Suprapubic skin (tissue), 4 donors: Measurements from ENCODE around the gene HAUS8. TPM values are rescaled to one million over a fixed set of nuclear protein-coding genes. Genes with fewer than 3 reads are reported as not detected.
"Not testable (repeated sequence)": the region's sequence is repeated elsewhere in the genome, so short reads cannot be mapped to it uniquely, and the experiment has no call there.

Experiments used
- DNase-seq, 2 donors: peaks; one replicate each; pipeline ENCODE4 v3.0.0-alpha.2; 2019; ENCODE audit warnings: low spot score in 2 of 2
- H3K27ac ChIP-seq: fragments of 200-600 bp; sonication (generic); one replicate; pipeline ENCODE4 v1.5.1; 2019
- H3K27me3 ChIP-seq: fragments of 200-600 bp; sonication (generic); one replicate; pipeline ENCODE4 v1.5.1; 2019
- H3K36me3 ChIP-seq: fragments of 200-600 bp; sonication (generic); one replicate; pipeline ENCODE4 v1.5.1; 2019
- H3K4me1 ChIP-seq: fragments of 200-600 bp; sonication (generic); one replicate; pipeline ENCODE4 v1.5.1; 2019
- H3K4me3 ChIP-seq: fragments of 200-600 bp; sonication (generic); one replicate; pipeline ENCODE4 v1.5.1; 2019; ENCODE audit warnings: mild to moderate bottlenecking
- H3K9me3 ChIP-seq: fragments of 200-600 bp; sonication (generic); one replicate; pipeline ENCODE4 v1.5.1; 2019
- CTCF ChIP-seq, 2 donors: fragments of 200-600 bp in 1 of 2; fragments of 450-650 bp in 1 of 2; sonication (generic) in 1 of 2; IDR thresholded peaks; one replicate each; pipeline ENCODE4 v1.5.1; 2016 to 2019; ENCODE audit warnings: antibody characterized with exemption in 2 of 2, mild to moderate bottlenecking in 1 of 2, moderate library complexity in 1 of 2
- EP300 ChIP-seq: sonication (generic); formaldehyde crosslinking; IDR thresholded peaks from one replicate; pipeline ENCODE4 v1.6.1; 2017; ENCODE audit warnings: antibody characterized with exemption
- POLR2A ChIP-seq, 2 donors: fragments of 450-650 bp; IDR thresholded peaks; one replicate each; pipeline ENCODE4 v1.6.1; 2017; ENCODE audit warnings: antibody characterized with exemption in 2 of 2, mild to moderate bottlenecking in 2 of 2, moderate library complexity in 2 of 2
- POLR2AphosphoS5 ChIP-seq, 3 donors: sonication (generic); formaldehyde crosslinking; IDR thresholded peaks; one replicate each; pipeline ENCODE4 v1.6.1; 2017; ENCODE audit warnings: antibody characterized with exemption in 3 of 3
- WGBS: methylation state at CpG from one replicate; pipeline ENCODE4 v1.1.5; 2018; 5-methylcytosine and 5-hydroxymethylcytosine counted together
- total RNA-seq, 4 donors: library from RNA; depleted of rRNA; stranded (reverse); fragments of >200 nt; gene quantifications; one replicate each; pipeline ENCODE4 v1.1.0, GENCODE V29; 2016

Gene HAUS8
- total RNA-seq, 4 donors from 2014 or later = 2.4 to 4.1 (median 3.0) TPM

- Histone ChIP-seq H3K9me3 (no peaks in the 10 kb centered on the region), H3K27me3 (no peaks in the 10 kb centered on the region), H3K4me3 (no peak overlapping the region), H3K4me1 (peaks cover 51% of the 10 kb centered on the region), H3K36me3 (peaks cover 17% of the 10 kb centered on the region), H3K27ac (peak overlapping the region; percentile 23)
- WGBS = 80% methylated on average over 2 of the region's 10 CpGs
- no peak for TF ChIP-seq POLR2AphosphoS5 (IDR thresholded peaks at IDR 0.05)
- no peak for TF ChIP-seq EP300
- no peak for TF ChIP-seq POLR2A (IDR thresholded peaks at IDR 0.05)
- TF ChIP-seq CTCF (IDR thresholded peaks at IDR 0.05) = no peak
- no peak for DNase-seq
Measured at GRCh38 chr19:17110599-17110966, 35.3 kb upstream of the HAUS8 start.

- Histone ChIP-seq H3K36me3 (peaks cover 21% of the 10 kb centered on the region), H3K27ac (peak overlapping the region; percentile 85), H3K4me1 (peaks cover 51% of the 10 kb centered on the region), H3K27me3 (no peaks in the 10 kb centered on the region), H3K4me3 (no peak overlapping the region), H3K9me3 (no peaks in the 10 kb centered on the region)
- WGBS = 90% methylated on average over 25 of the region's 26 CpGs
- TF ChIP-seq POLR2A (IDR thresholded peaks at IDR 0.05) = no peak
- TF ChIP-seq CTCF (IDR thresholded peaks at IDR 0.05) = no peak
- no peak for TF ChIP-seq POLR2AphosphoS5 (IDR thresholded peaks at IDR 0.05)
- TF ChIP-seq EP300 = no peak
- DNase-seq = no peak
Measured at GRCh38 chr19:17109962-17110598, 34.8 kb upstream of the HAUS8 start.

- Histone ChIP-seq H3K27ac (peak overlapping the region; percentile 85), H3K9me3 (no peaks in the 10 kb centered on the region), H3K4me3 (no peak overlapping the region), H3K27me3 (no peaks in the 10 kb centered on the region), H3K4me1 (peaks cover 47% of the 10 kb centered on the region), H3K36me3 (peaks cover 21% of the 10 kb centered on the region)
- DNase-seq = no peak
- 95% methylated on average over 9 of the region's 9 CpGs for WGBS
- TF ChIP-seq POLR2A (IDR thresholded peaks at IDR 0.05) (no peak), EP300 (no peak), CTCF (IDR thresholded peaks at IDR 0.05) (no peak), POLR2AphosphoS5 (IDR thresholded peaks at IDR 0.05) (no peak)
Measured at GRCh38 chr19:17109300-17109699, 34.0 kb upstream of the HAUS8 start.

GRCh38 chr19:17108453-17108784, 33.2 kb upstream of the HAUS8 start:
- no peak for TF ChIP-seq CTCF (IDR thresholded peaks at IDR 0.05)
- no peak for TF ChIP-seq EP300
- TF ChIP-seq POLR2A (IDR thresholded peaks at IDR 0.05) = no peak
- no peak for TF ChIP-seq POLR2AphosphoS5 (IDR thresholded peaks at IDR 0.05)
- peaks cover 21% of the 10 kb centered on the region for H3K36me3 ChIP-seq
- no peak overlapping the region for H3K4me3 ChIP-seq
- peak overlapping the region; percentile 85 for H3K27ac ChIP-seq
- peaks cover 39% of the 10 kb centered on the region for H3K4me1 ChIP-seq
- H3K9me3 ChIP-seq = no peaks in the 10 kb centered on the region
- H3K27me3 ChIP-seq = no peaks in the 10 kb centered on the region
- DNase-seq = no peak
- 62% methylated on average over 4 of the region's 4 CpGs for WGBS

GRCh38 chr19:17107546-17108452, 32.5 kb upstream of the HAUS8 start:
- WGBS = 42% methylated on average over 12 of the region's 27 CpGs
- H3K4me1 ChIP-seq = peaks cover 38% of the 10 kb centered on the region
- no peaks in the 10 kb centered on the region for H3K9me3 ChIP-seq
- no peak overlapping the region for H3K4me3 ChIP-seq
- H3K27ac ChIP-seq = peak overlapping the region; percentile 85
- TF ChIP-seq POLR2AphosphoS5 (IDR thresholded peaks at IDR 0.05) (peak; percentile 34 to 90 (median 87)), POLR2A (IDR thresholded peaks at IDR 0.05) (no peak), EP300 (no peak)
- peak; percentile 94 to 95 for DNase-seq
- H3K27me3 ChIP-seq = no peaks in the 10 kb centered on the region
- H3K36me3 ChIP-seq = peaks cover 23% of the 10 kb centered on the region

- DNase-seq, H3K27me3 ChIP-seq, H3K4me3 ChIP-seq, H3K9me3 ChIP-seq: not testable (repeated sequence)
- H3K4me1 ChIP-seq = peaks cover 30% of the 10 kb centered on the region
- H3K36me3 ChIP-seq = peaks cover 31% of the 10 kb centered on the region
- 96% methylated on average over 4 of the region's 4 CpGs for WGBS
- peak overlapping the region; percentile 85 for H3K27ac ChIP-seq
Measured at GRCh38 chr19:17106964-17107363, 31.7 kb upstream of the HAUS8 start.
